Ureter (tissue), 1 donor: ENCODE data around the gene STX1A. TPM values are rescaled to one million over a fixed set of nuclear protein-coding genes. Genes with fewer than 3 reads are reported as not detected.
A peak's percentile ranks its signal among the peaks of the same experiment; 100 is the strongest.

Experiments
- DNase-seq: peaks from one replicate; pipeline ENCODE4 v3.0.0-alpha.2; 2020; ENCODE audit warnings: low spot score
- total RNA-seq: library from RNA; stranded (reverse); gene quantifications from one replicate; pipeline ENCODE4 v1.2.4, GENCODE V29; 2023
- donor health status: DM: yes; HTN: yes; CAD: no.

STX1A gene
- total RNA-seq, result 8.4 TPM

- DNase-seq, result no peak
Observed at GRCh38 chr7:73718905-73719805, at the start of gene STX1A. TSS of gene STX1A (minus strand) at chr7:73719669. CDS start at chr7:73719631, 38 bp downstream.

GRCh38 chr7:73768641-73769480, 49.4 kb upstream of the STX1A start:
- no peak for DNase-seq

GRCh38 chr7:73766556-73767229, 47.2 kb upstream of the STX1A start:
- DNase-seq, result no peak

DNA sequence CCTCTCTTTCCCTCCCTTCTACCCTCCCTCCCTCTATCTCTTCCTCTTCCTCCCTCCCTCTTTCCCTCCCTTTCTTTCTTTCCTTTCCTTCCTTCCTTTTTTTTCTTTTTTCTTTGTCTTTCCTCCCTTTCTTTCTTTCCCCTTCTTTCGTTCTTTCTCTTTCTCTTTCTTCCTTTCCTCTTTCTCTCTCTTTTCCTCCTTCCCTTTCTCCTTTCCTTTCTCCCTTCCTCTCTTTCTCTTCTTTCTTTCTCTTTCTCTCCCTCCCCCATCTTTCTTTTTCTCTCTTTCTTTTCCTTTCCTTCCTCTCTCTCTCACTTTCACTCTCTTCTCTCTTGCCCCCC, 43.2 kb upstream of the STX1A start:
- DNase-seq, result no peak

- no peak for DNase-seq
Observed at GRCh38 chr7:73761854-73762658, 42.6 kb upstream of the STX1A start.

GRCh38 chr7:73758581-73759138, 39.2 kb upstream of the STX1A start:
- no peak for DNase-seq

DNA sequence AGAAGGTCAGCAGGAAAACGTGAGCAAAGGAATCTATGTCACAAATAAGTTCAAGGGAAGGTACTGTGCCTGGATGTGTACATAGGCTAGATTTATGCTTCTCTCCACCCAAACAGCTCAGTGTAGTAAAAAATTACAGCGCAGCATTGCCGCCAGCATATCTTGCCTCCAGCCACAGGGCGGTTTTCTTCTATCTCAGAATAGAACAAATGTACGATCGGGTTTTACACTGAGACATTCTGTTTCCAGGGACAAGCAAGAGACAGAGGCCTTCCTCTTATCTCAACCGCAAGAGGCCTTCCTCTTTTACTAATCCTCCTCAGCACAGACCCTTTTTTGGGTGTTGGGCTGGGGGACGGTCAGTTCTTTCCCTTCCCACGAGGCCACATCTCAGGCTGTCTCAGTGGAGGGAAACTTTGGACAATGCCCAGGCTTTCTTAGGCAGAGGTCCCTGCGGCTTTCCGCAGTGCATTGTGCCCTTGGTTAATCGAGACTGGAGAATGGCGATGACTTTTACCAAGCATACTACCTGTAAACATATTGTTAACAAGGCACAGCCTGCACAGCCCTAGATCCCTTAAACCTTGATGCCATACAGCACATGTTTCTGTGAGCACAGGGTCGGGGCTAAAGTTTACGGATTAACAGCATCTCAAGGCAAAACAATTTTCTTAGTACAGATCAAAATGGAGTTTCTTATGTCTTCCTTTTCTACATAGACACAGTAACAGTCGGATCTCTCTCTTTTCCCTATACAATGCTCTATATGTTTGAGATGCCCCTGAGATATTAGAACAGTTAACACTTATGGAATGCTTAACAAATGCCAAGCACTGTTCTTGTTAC, 30.7 kb upstream of the STX1A start:
- no peak for DNase-seq

DNA sequence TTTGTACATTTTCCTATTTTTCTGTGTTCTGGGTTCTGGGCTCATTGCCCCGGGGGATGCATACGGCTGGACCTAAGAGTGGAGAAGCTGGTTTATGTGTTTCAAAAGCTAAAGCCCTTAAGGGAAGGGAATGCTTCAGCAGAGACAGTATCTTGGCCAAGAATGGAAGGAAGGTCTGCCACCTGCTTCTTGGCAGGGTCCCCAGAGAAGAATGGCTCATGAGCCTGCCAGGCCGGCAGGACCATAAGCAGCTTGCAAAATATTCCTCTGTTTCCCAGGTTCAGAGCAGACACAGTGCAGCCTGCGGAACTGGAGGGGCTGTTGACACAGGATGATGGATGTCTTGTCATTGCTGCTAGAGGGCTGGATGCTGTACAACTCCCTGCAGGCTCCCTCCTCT, 26.9 kb upstream of the STX1A start:
- no peak for DNase-seq

DNA sequence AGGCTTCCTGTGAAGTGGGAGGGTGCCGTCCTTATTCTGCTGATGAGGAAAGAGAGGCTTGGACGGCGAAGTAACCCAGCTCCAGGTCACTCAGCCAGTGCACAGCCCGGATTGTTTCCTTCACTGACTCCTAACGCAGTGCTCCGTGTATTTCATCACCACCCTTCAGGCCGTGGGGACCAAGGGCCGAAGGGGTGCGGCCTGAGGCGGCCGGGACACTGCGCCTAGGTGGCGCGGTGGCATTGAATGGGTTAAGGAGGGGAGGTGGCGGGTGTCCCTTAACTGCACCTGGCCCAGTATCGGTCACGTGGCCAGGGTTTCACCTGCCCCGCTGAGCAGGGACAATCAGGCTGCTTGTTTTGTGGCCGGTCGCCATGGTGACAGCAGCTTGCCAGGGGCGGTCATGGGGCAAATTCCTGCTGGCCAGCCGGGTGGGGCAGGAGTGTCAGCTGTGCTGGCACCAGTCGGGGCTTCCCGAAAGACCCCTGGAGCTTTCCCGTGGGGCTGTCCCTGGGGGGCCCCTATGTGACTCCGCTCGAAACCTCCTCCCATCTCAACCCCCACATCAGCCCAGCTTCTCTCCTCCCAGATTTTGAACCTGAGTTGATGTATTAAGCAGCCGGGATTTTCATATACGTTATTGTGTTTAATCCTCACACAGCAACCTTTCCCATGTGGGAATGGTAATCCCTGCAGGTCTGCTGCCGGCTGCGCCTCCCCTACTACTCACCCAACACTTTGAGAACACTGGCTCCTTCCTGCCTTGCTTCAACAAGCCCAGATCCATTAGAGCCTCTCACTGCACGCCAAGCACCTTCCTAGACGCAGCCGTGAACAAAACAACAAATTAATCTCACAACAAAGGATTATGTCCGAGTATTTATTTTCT, 23.5 kb upstream of the STX1A start:
- peak; percentile 89 for DNase-seq

GRCh38 chr7:73742338-73742752, 22.9 kb upstream of the STX1A start:
- DNase-seq, result peak; percentile 61

GRCh38 chr7:73741600-73741999, 22.1 kb upstream of the STX1A start:
- no peak for DNase-seq

DNA sequence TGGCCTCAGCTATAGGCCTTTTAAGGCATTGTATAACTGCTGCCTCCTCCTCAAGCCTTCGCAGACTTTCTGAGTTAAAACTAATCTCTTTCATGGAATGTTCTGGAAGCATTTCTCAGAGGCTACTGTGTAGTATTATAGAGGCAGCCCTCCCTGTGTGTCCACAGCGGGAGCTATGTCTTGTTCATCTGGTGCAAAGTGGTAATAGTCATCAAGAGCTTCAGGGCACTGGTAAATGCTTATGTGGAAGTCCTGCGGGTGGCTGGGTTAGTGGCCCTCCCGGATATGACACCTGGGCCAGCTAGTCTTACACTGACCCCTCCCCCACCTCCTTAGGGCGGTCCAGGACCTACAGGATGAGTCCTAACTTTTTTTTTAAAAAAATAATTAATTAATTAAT, 21.3 kb upstream of the STX1A start:
- DNase-seq, result no peak

DNA sequence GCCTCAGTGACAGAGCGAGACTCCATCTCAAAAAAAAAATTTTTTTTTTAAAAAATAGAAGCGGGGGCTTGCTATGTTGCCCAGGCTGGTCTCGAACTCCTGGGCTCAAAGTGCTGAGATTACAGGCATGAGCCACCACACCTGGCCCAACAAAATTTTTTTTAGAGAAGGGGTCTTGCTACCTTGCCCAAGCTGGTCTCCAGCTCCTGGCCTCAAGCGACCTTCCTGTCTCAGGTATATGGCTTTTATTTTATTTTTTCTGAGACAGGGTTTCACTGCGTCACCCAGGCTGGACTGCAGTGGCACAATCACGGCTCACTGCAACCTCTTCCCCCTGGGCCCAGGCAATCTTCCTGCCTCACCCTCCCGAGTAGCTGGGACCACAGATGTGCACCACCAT, 20.7 kb upstream of the STX1A start:
- no peak for DNase-seq

DNA sequence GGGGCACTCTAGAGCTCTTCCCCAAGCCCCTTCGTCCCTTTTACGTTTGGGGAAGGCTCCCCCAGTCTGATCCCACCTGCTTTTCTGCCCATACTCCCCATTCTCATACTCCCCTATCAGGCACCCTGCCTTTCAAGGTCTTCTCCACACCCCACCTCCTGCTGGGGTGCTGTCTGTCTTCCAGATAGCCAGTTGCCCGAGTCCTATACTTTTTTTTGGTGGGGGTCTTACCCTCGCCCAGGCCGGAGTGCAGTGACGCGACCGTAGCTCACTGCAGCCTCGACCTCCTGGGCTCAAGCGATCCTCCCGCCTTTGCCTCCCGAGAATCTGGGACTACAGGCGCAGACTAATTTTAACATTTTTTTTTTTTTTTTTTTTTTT, 19.9 kb upstream of the STX1A start:
- DNase-seq, result no peak

DNA sequence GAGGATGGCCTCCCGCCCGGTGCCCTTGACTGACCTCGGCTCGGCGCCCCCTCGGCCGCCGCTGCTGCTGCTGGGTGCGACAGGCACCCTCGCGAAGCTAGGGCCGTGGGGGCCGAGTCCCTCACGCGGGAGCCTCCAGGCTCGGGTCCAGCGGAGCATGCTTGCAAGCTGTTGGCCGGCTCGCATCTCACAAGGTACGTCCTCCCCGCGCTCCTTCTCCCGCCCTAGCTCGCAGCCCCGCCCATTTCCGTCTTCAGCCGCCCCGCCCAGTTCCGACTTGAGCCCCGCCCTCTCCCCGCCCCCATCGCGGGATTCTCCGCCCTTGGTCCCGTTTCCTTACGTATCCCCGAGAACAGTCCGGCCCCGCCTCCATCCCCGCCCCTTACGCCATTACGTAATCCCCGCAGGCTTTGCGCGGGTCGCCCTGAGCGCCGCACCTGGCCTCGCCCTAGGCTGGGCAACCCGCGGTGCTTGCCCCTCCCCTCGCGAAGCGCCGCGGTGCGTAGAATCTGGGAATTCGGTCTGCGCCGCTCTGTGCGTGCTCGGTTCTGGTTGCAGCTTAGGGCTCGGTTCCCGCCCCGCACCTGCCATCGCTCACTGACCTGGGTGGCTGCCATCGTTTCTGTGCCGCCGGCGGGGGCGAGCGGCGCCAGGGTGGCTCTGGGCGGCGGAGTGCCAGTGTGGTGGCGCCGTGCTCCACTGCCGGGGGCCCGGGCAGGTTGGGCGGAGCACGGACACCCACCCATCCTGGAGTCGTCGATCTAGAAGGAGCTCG, 19.3 kb upstream of the STX1A start, which contains the start of gene ABHD11:
TSS of gene ABHD11 (minus strand) at position 191 of the 775 bp plus-strand sequence. CDS start at position 159, 32 bp downstream.
- DNase-seq, result peak; percentile 99

- peak; percentile 56 for DNase-seq
Observed at GRCh38 chr7:73738220-73738611, 18.7 kb upstream of the STX1A start.

DNA sequence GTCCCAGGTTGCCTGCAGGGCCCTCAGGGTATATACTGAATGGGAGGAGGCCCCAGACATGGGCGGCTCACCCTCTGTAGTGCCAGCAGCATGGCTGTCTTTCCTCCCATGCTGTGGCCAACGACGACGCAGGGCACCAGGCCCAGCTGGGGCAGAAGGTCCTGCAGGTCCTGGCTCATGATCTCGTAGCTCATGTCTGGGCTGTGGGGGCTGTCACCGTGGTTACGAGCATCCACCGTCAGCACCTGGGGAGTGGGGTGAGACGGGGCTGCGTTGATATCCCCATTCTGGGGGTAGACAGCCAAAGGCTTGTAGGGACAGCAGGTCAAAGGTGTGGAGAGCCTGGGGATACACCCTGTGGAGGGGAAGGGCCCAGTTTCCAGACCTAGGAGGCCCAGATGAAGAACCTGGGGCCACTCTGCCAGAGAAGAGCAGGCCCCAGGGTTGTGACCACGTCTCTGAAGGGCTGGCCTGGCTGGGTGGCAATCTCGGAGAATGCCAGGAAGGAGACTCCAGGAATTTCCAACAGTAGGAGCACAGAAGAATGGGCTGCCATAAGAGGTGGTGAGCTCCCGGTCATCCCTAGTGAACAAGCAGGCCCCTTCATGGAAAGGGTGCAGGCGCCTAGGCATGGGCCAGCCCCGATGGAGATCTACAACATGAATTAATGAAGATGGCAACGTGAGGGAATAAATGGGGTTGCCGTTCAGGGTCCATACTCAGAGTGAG, 18.2 kb upstream of the STX1A start:
- no peak for DNase-seq

DNA sequence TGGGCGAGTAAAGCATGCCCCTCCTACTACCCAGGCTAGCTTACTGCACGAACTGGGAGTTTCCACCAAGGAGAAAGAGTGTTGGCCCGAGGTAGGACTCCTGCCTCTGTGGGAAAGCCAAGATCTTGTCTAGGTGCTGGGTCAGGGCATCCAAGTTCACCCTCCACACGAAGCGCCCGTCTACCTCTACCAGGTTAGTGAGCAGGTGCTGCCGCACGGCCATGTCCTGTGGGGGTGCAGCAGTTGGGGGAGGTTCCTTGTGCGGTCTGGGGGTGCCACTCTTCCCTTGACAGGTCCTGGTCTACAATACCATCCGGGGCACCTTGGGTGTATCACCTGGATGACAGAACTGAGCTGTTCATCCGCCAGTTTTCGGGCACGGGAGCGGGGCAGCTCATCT, 17.4 kb upstream of the STX1A start:
- no peak for DNase-seq
